Nucleus accumbens (tissue), 56 donors: ENCODE data around the gene PDCD6IP.
"Not testable (repeated sequence)": the region's sequence is repeated elsewhere in the genome, so short reads cannot be mapped to it uniquely, and the experiment has no call there.

Experiments
- DNase-seq, 56 donors: peaks; one replicate each; lab custom pipeline; 2025; lab: John Stamatoyannopoulos, UW

Gene PDCD6IP

DNA sequence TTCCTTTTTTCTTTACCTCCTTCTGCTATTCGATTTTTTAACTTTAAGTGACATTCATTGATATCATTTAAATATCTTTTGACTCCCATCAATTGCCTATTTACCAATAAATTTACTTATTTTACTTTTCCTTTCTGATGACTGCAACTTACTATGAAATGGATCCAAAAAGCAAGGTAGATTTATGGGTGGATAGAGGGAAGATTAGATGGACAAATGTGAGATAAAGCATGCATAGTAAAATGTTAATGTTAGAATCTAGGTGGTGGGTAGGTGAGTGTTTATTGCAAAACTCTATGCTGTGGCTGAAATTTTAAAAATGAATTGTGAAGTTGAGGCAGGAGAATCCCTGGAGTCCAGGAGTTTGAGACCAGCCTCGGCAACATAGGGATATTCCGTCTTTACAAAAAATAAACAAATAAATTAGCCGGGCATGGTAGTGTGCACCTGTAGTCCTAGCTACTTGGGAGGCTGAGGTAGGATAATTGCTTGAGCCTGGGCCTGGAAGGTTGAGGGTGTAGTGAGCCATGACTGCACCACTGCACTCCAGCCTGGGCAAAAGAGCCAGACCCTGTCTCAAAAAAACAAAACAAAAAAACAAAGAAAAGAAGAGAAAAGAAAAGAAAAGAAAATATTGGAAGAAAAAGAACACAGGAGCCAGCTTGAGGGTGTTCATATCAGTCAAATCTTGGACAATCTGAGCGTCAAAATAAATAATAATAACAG is 6.1 kb upstream of the PDCD6IP start:
- DNase-seq, result no peak

DNA sequence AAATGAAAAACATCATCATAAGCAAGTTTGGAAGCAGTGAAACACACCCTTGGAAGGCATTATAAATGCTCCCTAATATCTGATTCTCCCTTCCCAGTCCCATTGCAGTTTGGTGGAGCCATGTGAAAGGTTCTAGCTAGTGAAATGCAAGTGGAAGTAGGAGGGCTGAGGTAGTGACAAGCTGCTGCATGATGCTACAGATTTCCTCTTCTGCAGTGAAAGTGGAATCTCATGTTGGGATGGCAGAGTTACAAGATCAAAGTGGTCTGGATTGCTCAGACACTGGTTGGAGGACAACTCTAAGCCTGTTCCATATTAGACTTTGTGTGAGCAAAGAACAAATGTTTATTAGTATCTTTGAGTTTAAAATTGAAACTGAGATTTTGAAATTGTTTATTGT is 3.3 kb upstream of the PDCD6IP start:
- DNase-seq, result no peak

DNA sequence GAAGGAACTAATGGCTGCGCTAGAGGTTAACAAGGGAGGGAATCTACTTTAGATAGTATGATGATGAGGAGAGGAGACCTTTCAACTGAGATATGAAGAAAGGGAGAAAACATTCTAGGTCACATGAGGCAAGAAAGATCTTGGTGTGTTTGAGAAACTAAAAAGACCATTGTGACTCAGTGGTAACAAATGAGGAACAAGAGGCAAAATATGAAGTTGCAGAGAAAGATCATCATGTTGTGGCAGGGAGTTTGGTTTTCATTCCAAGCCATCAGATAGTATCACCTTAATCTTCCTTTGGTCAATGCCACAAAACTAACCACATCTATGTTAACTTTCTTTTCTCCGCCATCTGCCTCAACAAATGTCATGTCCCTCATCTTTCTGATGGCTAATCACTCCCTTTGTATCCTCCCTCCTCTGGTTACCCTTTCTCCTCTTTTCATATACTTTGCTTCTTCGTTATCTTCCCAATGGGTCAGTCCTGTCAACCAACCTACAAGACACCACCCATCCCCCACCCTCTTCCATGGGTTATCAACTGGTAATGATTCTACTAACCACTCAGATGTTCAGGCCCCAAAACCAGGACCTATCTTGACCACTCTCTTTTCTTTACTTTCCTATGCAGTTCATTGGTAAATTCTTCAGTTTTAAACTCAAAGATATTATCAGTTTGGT is 2.4 kb upstream of the PDCD6IP start:
- no peak for DNase-seq

GRCh38 chr3:33798113-33798417 is 365 bp upstream of the PDCD6IP start:
- peak in 2 of 56 donors; percentile 14 to 71 for DNase-seq

DNA sequence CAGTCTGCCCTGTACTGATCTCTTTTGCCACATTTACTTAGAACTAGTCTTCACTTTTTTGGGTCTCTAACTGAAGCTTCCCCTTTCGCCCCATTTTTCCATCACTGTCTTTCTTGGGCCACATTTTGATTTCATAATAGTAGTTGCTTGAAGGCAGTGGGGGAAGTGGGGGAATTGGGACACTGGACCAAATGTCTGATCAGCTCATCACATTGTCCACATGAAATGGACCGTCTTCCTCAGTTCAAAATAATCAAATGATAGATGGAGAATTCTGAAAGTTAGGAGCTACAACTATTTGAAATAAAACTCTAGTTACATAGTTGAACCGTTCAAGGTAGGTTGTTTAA is 747 bp downstream of the PDCD6IP start:
- DNase-seq, result no peak

DNA sequence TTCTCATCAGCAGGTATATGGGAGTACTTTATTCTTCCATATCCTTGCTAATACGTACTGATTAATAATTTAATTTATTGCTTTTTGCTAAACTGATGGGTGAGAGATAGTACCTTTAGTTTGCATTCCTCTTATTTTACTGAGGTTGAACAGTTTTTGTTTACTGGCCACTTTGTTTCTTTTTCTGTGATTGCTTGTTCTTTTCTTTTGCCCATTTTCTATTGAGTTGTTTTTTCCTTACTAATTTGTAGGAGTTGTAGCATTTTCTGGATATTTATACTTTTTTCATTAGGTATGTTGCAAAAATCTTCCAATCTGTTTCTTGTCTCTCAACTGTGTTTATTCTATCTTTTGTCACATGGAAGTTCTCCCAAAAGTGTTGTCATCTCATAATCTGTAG is 4.8 kb downstream of the PDCD6IP start:
- no peak for DNase-seq

- no peak for DNase-seq
Measured at GRCh38 chr3:33803894-33804526, 5.6 kb downstream of the PDCD6IP start.

DNA sequence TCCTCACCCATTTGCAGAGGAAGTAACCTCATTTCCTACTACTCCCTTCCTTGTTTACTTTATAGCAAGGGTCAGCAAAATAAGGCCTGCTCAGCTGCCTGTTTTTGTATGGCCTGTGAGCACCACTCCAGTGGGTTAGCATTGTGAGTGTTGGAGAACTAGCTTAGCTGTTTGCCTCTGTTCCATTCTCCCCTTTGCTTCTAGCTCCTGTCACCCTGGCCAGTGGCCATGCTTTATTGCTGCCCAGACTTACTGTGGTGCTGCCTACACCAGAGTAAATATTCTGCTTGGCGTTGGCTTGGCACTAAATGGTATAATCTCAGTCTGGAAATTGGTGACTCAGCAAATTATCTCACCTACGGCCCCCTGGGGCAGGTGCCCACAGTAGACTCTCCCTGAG is 8.8 kb downstream of the PDCD6IP start:
- DNase-seq, result no peak

GRCh38 chr3:33808559-33808958 is 10.1 kb downstream of the PDCD6IP start:
- DNase-seq, result no peak

GRCh38 chr3:33810545-33810944 is 12.1 kb downstream of the PDCD6IP start:
- DNase-seq, result no peak

- no peak for DNase-seq
Measured at GRCh38 chr3:33821989-33822388, 23.6 kb downstream of the PDCD6IP start.

- DNase-seq, result no peak
Measured at GRCh38 chr3:33823821-33824220, 25.4 kb downstream of the PDCD6IP start.

- DNase-seq, result no peak
Measured at GRCh38 chr3:33825111-33825510, 26.7 kb downstream of the PDCD6IP start.

- no peak for DNase-seq
Measured at GRCh38 chr3:33826206-33826605, 27.8 kb downstream of the PDCD6IP start.

- DNase-seq, result no peak
Measured at GRCh38 chr3:33826688-33827087, 28.3 kb downstream of the PDCD6IP start.

DNA sequence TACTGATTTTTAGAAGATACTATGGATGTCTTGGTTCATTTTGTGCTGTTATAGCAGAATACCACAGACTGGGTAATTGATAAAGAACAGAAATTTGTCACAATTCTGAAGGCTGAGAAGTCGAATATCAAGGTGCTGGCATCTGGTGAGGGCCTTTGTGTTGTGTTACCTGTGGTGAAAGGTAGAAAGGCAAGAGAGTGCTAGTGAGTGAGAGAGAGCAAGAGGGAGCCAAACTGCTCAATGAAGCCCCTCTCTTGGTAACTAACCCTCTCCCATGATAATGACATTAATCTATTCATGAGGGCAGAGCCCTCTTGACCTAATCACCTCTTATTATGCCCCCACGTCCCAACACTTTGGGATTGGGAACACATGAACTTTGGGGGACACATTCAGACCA is 31.3 kb downstream of the PDCD6IP start:
- no peak for DNase-seq

GRCh38 chr3:33831053-33831452 is 32.6 kb downstream of the PDCD6IP start:
- DNase-seq, result no peak

- no peak for DNase-seq
Measured at GRCh38 chr3:33833408-33834095, 35.1 kb downstream of the PDCD6IP start.

DNA sequence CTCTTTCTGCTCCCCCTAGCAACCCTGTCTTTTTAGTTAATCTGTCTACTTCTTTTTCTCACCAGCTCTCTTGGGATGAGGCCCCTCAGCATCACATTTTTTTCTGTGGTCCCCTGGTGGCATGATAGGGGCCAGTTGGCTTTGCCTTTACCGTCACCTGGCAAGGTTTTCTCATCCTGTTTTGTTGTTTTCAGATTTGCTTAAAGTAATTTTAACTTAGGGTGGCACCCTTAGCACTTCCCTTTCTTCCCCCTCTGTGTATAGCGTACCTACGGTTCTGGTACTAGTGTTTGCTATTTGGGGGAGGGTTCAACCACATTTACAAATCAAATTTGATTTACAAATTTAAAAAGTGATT is 35.6 kb downstream of the PDCD6IP start:
- DNase-seq, result no peak

DNA sequence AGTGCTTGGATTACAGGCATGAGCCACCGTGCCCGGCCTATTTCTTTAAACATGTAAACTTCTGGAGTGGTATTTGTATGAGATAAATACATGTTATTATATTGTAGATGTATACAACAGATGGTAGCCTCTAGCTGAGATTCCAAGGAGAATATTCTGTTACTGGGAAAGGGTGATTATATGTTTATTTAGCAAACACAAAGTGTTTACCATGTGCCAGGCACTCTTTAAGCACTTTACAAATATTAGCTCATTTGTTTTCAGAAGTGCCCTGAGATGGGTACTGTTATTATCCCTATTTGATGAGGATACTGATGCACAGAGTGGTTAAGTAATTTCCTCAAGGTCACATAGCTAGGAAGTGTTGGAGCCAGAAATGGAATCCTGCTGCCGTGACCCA is 38.8 kb downstream of the PDCD6IP start:
- DNase-seq, result not testable (repeated sequence)

DNA sequence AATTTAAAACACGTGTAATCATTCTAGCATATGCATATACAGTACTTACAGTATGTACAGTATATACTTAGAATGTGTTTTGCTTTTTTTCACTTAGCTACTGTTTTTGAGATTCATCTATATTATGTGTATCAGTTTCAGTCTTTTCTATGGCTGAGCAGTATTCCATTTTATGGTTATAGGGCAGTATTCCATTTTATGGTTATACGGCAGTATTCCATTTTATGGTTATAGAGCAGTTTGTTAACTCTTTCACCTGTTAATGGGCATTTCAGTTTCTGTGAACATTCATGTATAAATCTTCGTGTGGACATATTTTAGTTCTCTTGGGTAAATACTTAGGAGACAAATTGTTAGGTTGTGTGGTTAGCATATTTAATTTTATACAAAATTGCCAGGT is 40.9 kb downstream of the PDCD6IP start:
- no peak for DNase-seq

- no peak for DNase-seq
Measured at GRCh38 chr3:33840179-33840578, 41.7 kb downstream of the PDCD6IP start.
